Cardiac fibroblast (primary cell): ENCODE data around the gene F10.

Source experiments
- DNase-seq, 2 donors: peaks; one replicate each; pipeline versions ENCODE4 v3.0.0 to v3.0.0-alpha.2; 2010; ENCODE audit warnings: low read depth in 2 of 2
- H3K4me3 ChIP-seq, 2 donors: replicated peaks in 1 of 2; 1 replicate in 1 of 2; 2 replicates in 1 of 2; pipeline ENCODE4 v1.5.1; 2011; ENCODE audit warnings: low read depth in 2 of 2, low read length in 2 of 2, mild to moderate bottlenecking in 2 of 2, moderate library complexity in 1 of 2
- TF ChIP-seq, protein P1 (sequence below): IDR thresholded peaks from one replicate; pipeline ENCODE4 v1.5.1; 2011; ENCODE audit warnings: low read depth, mild to moderate bottlenecking, low read length, inconsistent platforms

Gene F10

DNA sequence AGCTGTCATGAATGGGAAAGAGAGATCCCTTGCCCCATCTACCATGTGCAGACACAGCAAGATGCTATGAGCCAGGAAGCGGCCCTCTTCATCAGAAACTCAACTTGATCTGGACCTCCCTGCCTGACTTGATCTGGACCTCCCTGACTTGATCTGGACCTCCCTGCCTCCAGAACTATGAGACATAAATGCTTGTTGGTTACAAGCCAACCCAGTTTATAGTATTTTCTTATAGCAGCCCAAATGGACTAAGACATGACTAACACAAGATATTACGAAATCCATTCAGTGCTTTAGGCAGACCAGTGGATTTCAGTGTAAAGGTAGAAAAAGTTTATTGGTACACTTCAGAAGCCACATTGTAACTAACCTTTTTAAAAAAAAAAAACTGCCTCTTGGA is 70.3 kb downstream of the F10 start:
- no peak overlapping the region for H3K4me3 ChIP-seq
- TF ChIP-seq, protein P1, sequence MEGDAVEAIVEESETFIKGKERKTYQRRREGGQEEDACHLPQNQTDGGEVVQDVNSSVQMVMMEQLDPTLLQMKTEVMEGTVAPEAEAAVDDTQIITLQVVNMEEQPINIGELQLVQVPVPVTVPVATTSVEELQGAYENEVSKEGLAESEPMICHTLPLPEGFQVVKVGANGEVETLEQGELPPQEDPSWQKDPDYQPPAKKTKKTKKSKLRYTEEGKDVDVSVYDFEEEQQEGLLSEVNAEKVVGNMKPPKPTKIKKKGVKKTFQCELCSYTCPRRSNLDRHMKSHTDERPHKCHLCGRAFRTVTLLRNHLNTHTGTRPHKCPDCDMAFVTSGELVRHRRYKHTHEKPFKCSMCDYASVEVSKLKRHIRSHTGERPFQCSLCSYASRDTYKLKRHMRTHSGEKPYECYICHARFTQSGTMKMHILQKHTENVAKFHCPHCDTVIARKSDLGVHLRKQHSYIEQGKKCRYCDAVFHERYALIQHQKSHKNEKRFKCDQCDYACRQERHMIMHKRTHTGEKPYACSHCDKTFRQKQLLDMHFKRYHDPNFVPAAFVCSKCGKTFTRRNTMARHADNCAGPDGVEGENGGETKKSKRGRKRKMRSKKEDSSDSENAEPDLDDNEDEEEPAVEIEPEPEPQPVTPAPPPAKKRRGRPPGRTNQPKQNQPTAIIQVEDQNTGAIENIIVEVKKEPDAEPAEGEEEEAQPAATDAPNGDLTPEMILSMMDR, result no peak
- DNase-seq, result peak; percentile 77 to 83

GRCh38 chr13:113195360-113195759 is 72.8 kb downstream of the F10 start:
- H3K4me3 ChIP-seq, result no peak overlapping the region
- TF ChIP-seq, protein P1, result no peak
- no peak for DNase-seq

DNA sequence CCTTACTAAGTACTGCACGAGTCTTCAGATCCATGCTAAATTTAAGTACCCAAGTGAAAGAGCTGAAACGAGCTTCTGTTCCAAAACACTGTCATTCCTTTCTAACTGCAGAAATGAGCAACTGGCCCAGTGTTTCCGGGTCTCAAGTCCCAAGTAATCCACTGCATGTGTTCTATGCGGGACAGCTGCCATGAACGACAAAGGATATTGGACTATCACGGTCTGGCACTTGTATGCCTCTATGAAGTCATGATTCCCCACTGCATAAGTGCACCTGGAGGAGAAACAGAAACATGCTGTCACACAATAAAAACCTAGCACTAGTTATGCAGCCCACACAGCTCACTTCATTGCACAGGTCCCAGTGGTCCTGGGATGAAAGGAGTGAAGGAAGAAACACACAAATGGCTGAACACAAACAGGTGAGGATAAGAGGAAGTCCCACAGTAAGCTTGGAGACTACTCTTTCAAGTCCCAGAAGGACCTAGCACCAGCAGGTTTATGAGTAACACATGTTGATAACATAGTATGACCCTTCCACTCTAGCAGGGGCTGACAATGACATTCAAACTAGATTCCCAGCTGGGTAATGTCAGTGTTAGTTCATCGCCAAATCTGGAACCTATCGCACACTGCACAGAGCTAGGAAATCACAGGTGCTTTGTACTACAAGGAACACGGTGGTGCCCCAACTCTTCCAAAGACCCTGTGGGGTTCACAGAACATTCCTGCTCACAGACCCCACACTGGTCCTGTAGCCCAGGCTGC is 74.6 kb downstream of the F10 start:
- no peak overlapping the region for H3K4me3 ChIP-seq
- TF ChIP-seq, protein P1, result no peak
- no peak for DNase-seq
